ENCODE results near the gene DOP1B.
"Not testable (repeated sequence)": the region's sequence is repeated elsewhere in the genome, so short reads cannot be mapped to it uniquely, and the experiment has no call there.

The DOP1B gene

DNA sequence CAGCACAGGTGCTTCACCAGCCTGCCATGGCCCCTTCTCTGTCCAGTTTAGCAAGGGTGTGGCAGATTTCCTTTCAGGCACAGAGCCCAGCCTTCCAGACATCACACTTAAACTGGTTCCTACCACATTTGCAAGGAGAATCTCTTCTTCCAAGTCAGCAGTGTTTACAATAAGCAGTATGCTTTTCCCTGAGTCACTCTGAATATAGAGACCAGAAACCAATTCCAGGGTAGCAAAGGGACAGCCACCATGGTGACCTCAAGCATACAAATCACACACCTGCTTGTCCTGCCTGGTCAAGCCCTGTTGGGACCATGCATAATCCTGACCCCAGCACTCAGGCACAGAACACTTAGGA is 30.4 kb upstream of the DOP1B start:
- no peak overlapping the region for H3K4me3 ChIP-seq (ENCODE audit: low read depth, low read length)
- H3K27me3 ChIP-seq (ENCODE audit: control insufficient read depth, insufficient read depth, low read length) = peaks cover 6% of the 10 kb centered on the region
- no peak overlapping the region for H3K9ac ChIP-seq (ENCODE audit: low read length)
- peaks cover 5% of the 10 kb centered on the region for H3K4me1 ChIP-seq (ENCODE audit: control insufficient read depth, insufficient read depth, low read length)
- H3K9me3 ChIP-seq (ENCODE audit: control insufficient read depth, insufficient read depth, low read depth, low read length) = no peaks in the 10 kb centered on the region
- H3K27ac ChIP-seq (ENCODE audit: low read depth, low read length) = no peak overlapping the region
- H3K36me3 ChIP-seq (ENCODE audit: control insufficient read depth, insufficient read depth, low read length) = no peaks in the 10 kb centered on the region

- peaks cover 6% of the 10 kb centered on the region for H3K27me3 ChIP-seq (ENCODE audit: control insufficient read depth, insufficient read depth, low read length)
- no peak overlapping the region for H3K27ac ChIP-seq (ENCODE audit: low read depth, low read length)
- no peaks in the 10 kb centered on the region for H3K36me3 ChIP-seq (ENCODE audit: control insufficient read depth, insufficient read depth, low read length)
- H3K9me3 ChIP-seq (ENCODE audit: control insufficient read depth, insufficient read depth, low read depth, low read length) = no peaks in the 10 kb centered on the region
- H3K4me1 ChIP-seq (ENCODE audit: control insufficient read depth, insufficient read depth, low read length) = peaks cover 5% of the 10 kb centered on the region
- no peak overlapping the region for H3K4me3 ChIP-seq (ENCODE audit: low read depth, low read length)
- no peak overlapping the region for H3K9ac ChIP-seq (ENCODE audit: low read length)
Measured at GRCh38 chr21:36126621-36127110, 30.0 kb upstream of the DOP1B start.

DNA sequence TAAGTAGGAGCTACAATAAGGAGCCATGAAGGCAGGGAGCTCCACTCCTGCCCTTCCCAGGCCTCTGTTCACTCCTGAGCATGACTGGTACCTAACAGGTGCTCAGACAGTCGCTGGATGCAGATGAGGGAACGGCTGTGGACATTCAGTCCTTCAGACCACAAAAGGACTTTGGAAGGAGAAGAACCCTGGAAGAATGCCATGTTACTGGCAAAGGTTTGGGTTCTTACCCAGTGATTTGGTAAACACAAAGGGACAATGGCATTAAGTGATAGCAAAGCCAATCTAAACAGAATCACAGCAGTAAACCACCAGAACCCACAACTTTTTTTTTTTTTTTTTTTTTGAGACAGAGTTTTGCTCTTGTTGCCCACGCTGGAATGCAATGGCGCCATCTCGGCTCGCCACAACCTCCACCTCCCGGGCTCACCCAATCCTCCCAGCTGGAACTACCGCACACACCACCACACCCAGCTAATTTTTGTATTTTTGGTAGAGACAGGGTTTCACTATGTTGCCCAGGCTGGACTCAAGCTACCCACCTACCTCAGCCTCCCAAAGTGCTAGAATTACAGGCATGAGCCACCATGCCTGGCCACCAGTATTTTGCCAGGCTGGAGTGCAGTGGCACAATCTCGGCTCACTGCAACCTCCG is 29.2 kb upstream of the DOP1B start:
- Histone ChIP-seq H3K36me3 (ENCODE audit: control insufficient read depth, insufficient read depth, low read length) (no peaks in the 10 kb centered on the region), H3K4me1 (ENCODE audit: control insufficient read depth, insufficient read depth, low read length) (peaks cover 5% of the 10 kb centered on the region), H3K9me3 (ENCODE audit: control insufficient read depth, insufficient read depth, low read depth, low read length) (no peaks in the 10 kb centered on the region), H3K9ac (ENCODE audit: low read length) (no peak overlapping the region), H3K27ac (ENCODE audit: low read depth, low read length) (no peak overlapping the region), H3K27me3 (ENCODE audit: control insufficient read depth, insufficient read depth, low read length) (peaks cover 11% of the 10 kb centered on the region), H3K4me3 (ENCODE audit: low read depth, low read length) (no peak overlapping the region)

DNA sequence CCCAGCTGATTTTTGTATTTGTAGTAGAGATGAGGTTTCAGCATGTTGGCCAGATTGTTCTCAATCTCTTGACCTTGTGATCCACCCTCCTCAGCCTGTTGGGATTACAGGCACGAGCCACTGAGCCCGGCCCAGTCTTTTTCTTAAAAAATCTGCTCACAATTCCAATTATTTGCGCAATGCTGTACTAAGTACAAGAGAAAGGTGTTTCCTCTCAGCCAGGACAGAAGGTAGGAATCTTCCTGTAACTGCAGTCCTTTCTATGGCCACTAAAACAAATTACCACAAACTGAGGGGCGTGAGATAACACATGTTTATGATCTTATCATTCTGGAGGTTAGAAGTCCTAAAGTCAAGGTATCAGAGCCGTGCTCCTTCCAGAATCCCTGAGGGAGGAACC is 28.6 kb upstream of the DOP1B start:
- Histone ChIP-seq H3K27ac (ENCODE audit: low read depth, low read length) (no peak overlapping the region), H3K36me3 (ENCODE audit: control insufficient read depth, insufficient read depth, low read length) (no peaks in the 10 kb centered on the region), H3K27me3 (ENCODE audit: control insufficient read depth, insufficient read depth, low read length) (peaks cover 17% of the 10 kb centered on the region), H3K4me3 (ENCODE audit: low read depth, low read length) (no peak overlapping the region), H3K9me3 (ENCODE audit: control insufficient read depth, insufficient read depth, low read depth, low read length) (no peaks in the 10 kb centered on the region), H3K4me1 (ENCODE audit: control insufficient read depth, insufficient read depth, low read length) (peaks cover 5% of the 10 kb centered on the region), H3K9ac (ENCODE audit: low read length) (no peak overlapping the region)

GRCh38 chr21:36129219-36129618 is 27.4 kb upstream of the DOP1B start:
- H3K27ac ChIP-seq (ENCODE audit: low read depth, low read length) = no peak overlapping the region

GRCh38 chr21:36130414-36130762 is 26.2 kb upstream of the DOP1B start:
- H3K27me3 ChIP-seq (ENCODE audit: control insufficient read depth, insufficient read depth, low read length) = peaks cover 39% of the 10 kb centered on the region
- not testable (repeated sequence) for H3K9me3 ChIP-seq (ENCODE audit: control insufficient read depth, insufficient read depth, low read depth, low read length); H3K9ac ChIP-seq (ENCODE audit: low read length); H3K27ac ChIP-seq (ENCODE audit: low read depth, low read length); H3K36me3 ChIP-seq (ENCODE audit: control insufficient read depth, insufficient read depth, low read length)
- H3K4me3 ChIP-seq (ENCODE audit: low read depth, low read length) = peak overlapping the region; percentile 53
- peaks cover 11% of the 10 kb centered on the region for H3K4me1 ChIP-seq (ENCODE audit: control insufficient read depth, insufficient read depth, low read length)

More at GRCh38 chr21:36129219-36129618, 27.4 kb upstream of the DOP1B start:
- H3K9me3 ChIP-seq (ENCODE audit: control insufficient read depth, insufficient read depth, low read depth, low read length) = no peaks in the 10 kb centered on the region
- no peaks in the 10 kb centered on the region for H3K36me3 ChIP-seq (ENCODE audit: control insufficient read depth, insufficient read depth, low read length)
- no peak overlapping the region for H3K9ac ChIP-seq (ENCODE audit: low read length)
- peaks cover 6% of the 10 kb centered on the region for H3K4me1 ChIP-seq (ENCODE audit: control insufficient read depth, insufficient read depth, low read length)
- no peak overlapping the region for H3K4me3 ChIP-seq (ENCODE audit: low read depth, low read length)
- peaks cover 28% of the 10 kb centered on the region for H3K27me3 ChIP-seq (ENCODE audit: control insufficient read depth, insufficient read depth, low read length)

GRCh38 chr21:36130839-36131238 is 25.8 kb upstream of the DOP1B start:
- not testable (repeated sequence) for H3K9me3 ChIP-seq (ENCODE audit: control insufficient read depth, insufficient read depth, low read depth, low read length); H3K9ac ChIP-seq (ENCODE audit: low read length); H3K27ac ChIP-seq (ENCODE audit: low read depth, low read length); H3K36me3 ChIP-seq (ENCODE audit: control insufficient read depth, insufficient read depth, low read length)
- H3K27me3 ChIP-seq (ENCODE audit: control insufficient read depth, insufficient read depth, low read length) = peaks cover 44% of the 10 kb centered on the region
- H3K4me1 ChIP-seq (ENCODE audit: control insufficient read depth, insufficient read depth, low read length) = peaks cover 11% of the 10 kb centered on the region
- H3K4me3 ChIP-seq (ENCODE audit: low read depth, low read length) = peak overlapping the region; percentile 53

DNA sequence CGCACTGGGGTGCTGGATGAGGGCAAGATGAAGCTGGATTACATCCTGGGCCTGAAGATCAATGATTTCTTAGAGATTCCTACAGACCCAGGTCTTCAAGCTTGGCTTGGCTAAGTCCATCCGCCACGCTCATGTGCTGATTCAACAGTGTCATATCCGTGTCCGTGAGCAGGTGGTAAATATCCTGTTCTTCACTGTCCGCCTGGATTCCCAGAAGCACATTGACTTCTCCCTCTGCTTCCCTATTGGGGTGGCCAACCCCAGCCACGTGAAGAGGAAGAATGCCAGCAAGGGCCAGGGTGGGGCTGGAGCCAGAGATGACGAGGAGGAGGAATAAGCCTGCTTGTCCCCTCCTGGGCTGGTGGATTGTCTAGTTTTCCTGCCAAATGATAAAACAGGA is 23.9 kb upstream of the DOP1B start:
- Histone ChIP-seq H3K27me3 (ENCODE audit: control insufficient read depth, insufficient read depth, low read length) (peaks cover 62% of the 10 kb centered on the region), H3K4me3 (ENCODE audit: low read depth, low read length) (no peak overlapping the region), H3K9ac (ENCODE audit: low read length) (no peak overlapping the region), H3K9me3 (ENCODE audit: control insufficient read depth, insufficient read depth, low read depth, low read length) (no peaks in the 10 kb centered on the region), H3K4me1 (ENCODE audit: control insufficient read depth, insufficient read depth, low read length) (peaks cover 20% of the 10 kb centered on the region), H3K27ac (ENCODE audit: low read depth, low read length) (no peak overlapping the region), H3K36me3 (ENCODE audit: control insufficient read depth, insufficient read depth, low read length) (no peaks in the 10 kb centered on the region)

DNA sequence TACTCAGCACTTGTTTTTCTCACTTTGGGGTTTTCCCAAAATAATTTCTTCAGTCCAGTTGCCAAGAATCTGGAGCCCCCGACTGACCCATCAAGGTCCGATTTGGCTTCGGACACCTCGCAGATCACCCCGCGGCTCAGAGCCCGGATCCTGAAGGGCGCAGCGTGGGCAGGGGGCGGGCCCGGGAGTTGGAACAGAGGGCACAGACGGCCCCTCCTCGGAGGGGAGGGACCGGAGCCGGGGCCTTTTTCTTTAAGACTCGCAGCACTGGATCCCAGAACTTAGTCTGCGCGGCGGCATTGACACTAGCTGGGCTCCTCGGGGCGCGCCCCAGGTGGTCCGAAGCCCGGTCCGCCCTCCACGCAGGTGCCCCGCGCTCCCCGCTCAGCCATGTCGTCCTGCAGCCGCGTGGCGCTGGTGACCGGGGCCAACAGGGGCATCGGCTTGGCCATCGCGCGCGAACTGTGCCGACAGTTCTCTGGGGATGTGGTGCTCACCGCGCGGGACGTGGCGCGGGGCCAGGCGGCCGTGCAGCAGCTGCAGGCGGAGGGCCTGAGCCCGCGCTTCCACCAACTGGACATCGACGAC is 21.7 kb upstream of the DOP1B start, which contains the start of gene CBR3:
TSS of gene CBR3 (plus strand) at position 277 of the 588 bp plus-strand sequence. CDS start at position 391, 114 bp downstream.
- Histone ChIP-seq H3K4me3 (ENCODE audit: low read depth, low read length) (peak within 1 kb of the TSS; percentile 78), H3K27me3 (ENCODE audit: control insufficient read depth, insufficient read depth, low read length) (peaks cover 64% of the 10 kb centered on the region), H3K9me3 (ENCODE audit: control insufficient read depth, insufficient read depth, low read depth, low read length) (no peaks in the 10 kb centered on the region), H3K9ac (ENCODE audit: low read length) (peak within 1 kb of the TSS; percentile 62), H3K36me3 (ENCODE audit: control insufficient read depth, insufficient read depth, low read length) (no peaks in the 10 kb centered on the region), H3K27ac (ENCODE audit: low read depth, low read length) (no peak within 1 kb of the TSS), H3K4me1 (ENCODE audit: control insufficient read depth, insufficient read depth, low read length) (peaks cover 20% of the 10 kb centered on the region)

DNA sequence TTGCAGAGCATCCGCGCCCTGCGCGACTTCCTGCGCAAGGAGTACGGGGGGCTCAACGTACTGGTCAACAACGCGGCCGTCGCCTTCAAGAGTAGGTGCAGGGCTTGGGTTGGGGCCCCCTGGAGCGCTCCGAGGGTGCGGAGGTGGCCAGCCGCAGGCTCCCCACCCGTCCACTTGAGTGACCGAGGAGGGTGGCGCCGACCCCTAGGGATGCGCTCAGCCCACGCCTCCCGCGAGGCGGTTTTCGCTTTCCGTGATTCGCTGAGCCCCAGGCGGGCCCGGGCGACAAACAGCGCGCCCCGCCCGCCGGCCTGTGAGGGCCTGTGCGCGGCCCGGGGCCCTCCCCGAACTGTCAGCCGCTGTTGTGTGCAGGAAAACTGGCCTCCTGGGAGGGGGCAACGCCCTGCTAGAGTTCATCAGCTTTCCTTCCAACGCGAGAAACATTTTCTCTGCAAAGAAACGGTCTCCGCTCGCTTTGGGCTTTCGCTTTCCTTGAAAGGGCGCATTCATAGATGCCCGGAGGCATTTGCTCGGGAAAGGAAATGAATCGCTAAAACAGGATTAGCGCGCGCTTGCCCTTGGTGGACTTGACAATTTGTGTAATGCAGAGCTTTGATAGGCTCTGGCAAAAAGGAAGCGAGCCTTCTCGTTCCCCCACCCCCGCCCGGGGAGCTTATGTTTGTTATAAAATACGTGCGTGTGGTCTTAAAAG is 21.1 kb upstream of the DOP1B start:
- Histone ChIP-seq H3K9me3 (ENCODE audit: control insufficient read depth, insufficient read depth, low read depth, low read length) (no peaks in the 10 kb centered on the region), H3K27ac (ENCODE audit: low read depth, low read length) (no peak overlapping the region), H3K9ac (ENCODE audit: low read length) (peak overlapping the region; percentile 62), H3K36me3 (ENCODE audit: control insufficient read depth, insufficient read depth, low read length) (no peaks in the 10 kb centered on the region), H3K27me3 (ENCODE audit: control insufficient read depth, insufficient read depth, low read length) (peaks cover 62% of the 10 kb centered on the region), H3K4me3 (ENCODE audit: low read depth, low read length) (peak overlapping the region; percentile 78), H3K4me1 (ENCODE audit: control insufficient read depth, insufficient read depth, low read length) (peaks cover 18% of the 10 kb centered on the region)

- H3K4me1 ChIP-seq (ENCODE audit: control insufficient read depth, insufficient read depth, low read length); H3K36me3 ChIP-seq (ENCODE audit: control insufficient read depth, insufficient read depth, low read length); H3K9ac ChIP-seq (ENCODE audit: low read length); H3K9me3 ChIP-seq (ENCODE audit: control insufficient read depth, insufficient read depth, low read depth, low read length); H3K4me3 ChIP-seq (ENCODE audit: low read depth, low read length); H3K27ac ChIP-seq (ENCODE audit: low read depth, low read length): not testable (repeated sequence)
- peaks cover 31% of the 10 kb centered on the region for H3K27me3 ChIP-seq (ENCODE audit: control insufficient read depth, insufficient read depth, low read length)
Measured at GRCh38 chr21:36139791-36140190, 16.8 kb upstream of the DOP1B start.

All from HUES6 (cell line).